OCI-LY7 (cell line): ENCODE data around the gene GPSM1.

Experiments
- CTCF ChIP-seq: fragments of 200-600 bp; sonication (generic); conservative IDR thresholded peaks from 2 replicates; pipeline ENCODE4 v1.5.1; 2014; ENCODE audit warnings: mild to moderate bottlenecking, antibody characterized with exemption, low read length, moderate library complexity, mixed read lengths
- EZH2phosphoT487 ChIP-seq: fragments of 200-600 bp; sonication (generic); IDR thresholded peaks from 2 replicates; pipeline ENCODE4 v1.6.1; 2018; ENCODE audit warnings: low read depth, borderline replicate concordance, mild to moderate bottlenecking, mixed run types, antibody characterized with exemption, low read length, moderate library complexity, mixed read lengths

- no peak for TF ChIP-seq CTCF
- TF ChIP-seq EZH2phosphoT487 = no peak
These were observed 2.5 kb downstream of the GPSM1 start for GRCh38 chr9:136329636-136330405.
